Sigmoid colon (tissue), 7 donors: ENCODE measurements around the gene CBLB. TPM values are rescaled to one million over a fixed set of nuclear protein-coding genes. Genes with fewer than 3 reads are reported as not detected.
A peak's percentile ranks its signal among the peaks of the same experiment; 100 is the strongest.

Experiments used
- DNase-seq: peaks from one replicate; pipeline ENCODE4 v3.0.0-alpha.2; 2019
- H3K27ac ChIP-seq, 4 donors: fragments of 200-600 bp; sonication (generic); one replicate each; pipeline ENCODE4 v1.5.1; 2016 to 2019; ENCODE audit warnings: mild to moderate bottlenecking in 1 of 4
- H3K27me3 ChIP-seq, 3 donors: fragments of 200-600 bp; sonication (generic); one replicate each; pipeline ENCODE4 v1.5.1; 2019; ENCODE audit warnings: mild to moderate bottlenecking in 1 of 3
- H3K36me3 ChIP-seq, 4 donors: fragments of 200-600 bp; sonication (generic); one replicate each; pipeline ENCODE4 v1.5.1; 2016 to 2019
- H3K4me1 ChIP-seq, 4 donors: fragments of 200-600 bp; sonication (generic); one replicate each; pipeline ENCODE4 v1.5.1; 2017 to 2019
- H3K4me3 ChIP-seq, 4 donors: fragments of 200-600 bp; sonication (generic); one replicate each; pipeline ENCODE4 v1.5.1; 2017 to 2019; ENCODE audit warnings: mild to moderate bottlenecking in 2 of 4, moderate library complexity in 1 of 4
- H3K9me3 ChIP-seq, 4 donors: fragments of 200-600 bp in 3 of 4; sonication (generic) in 3 of 4; one replicate each; pipeline versions ENCODE4 v1.5.1 to v1.6.1; 2013 to 2019
- EP300 ChIP-seq, 4 donors: sonication (generic); formaldehyde crosslinking; IDR thresholded peaks; one replicate each; pipeline ENCODE4 v1.6.1; 2017; ENCODE audit warnings: antibody characterized with exemption in 4 of 4
- POLR2A ChIP-seq, 2 donors: fragments of 450-650 bp; IDR thresholded peaks; one replicate each; pipeline ENCODE4 v1.6.1; 2016; ENCODE audit warnings: antibody characterized with exemption in 2 of 2, mild to moderate bottlenecking in 2 of 2, moderate library complexity in 2 of 2
- POLR2AphosphoS5 ChIP-seq, 4 donors: sonication (generic); formaldehyde crosslinking; IDR thresholded peaks; one replicate each; pipeline ENCODE4 v1.6.1; 2017; ENCODE audit warnings: antibody characterized with exemption in 4 of 4
- WGBS, 2 donors: extraction: QIAGEN DNeasy Blood & Tissue Kit; methylation state at CpG; one replicate each; pipeline ENCODE4 v1.1.7; 2013; 5-methylcytosine and 5-hydroxymethylcytosine counted together
- intact Hi-C: fragments of 100-400 bp; cut with DNase I; formaldehyde crosslinking; loops from one replicate; pipeline ENCODE4 v1.15.1; 2023
- polyA plus RNA-seq, 3 donors: library from polyadenylated mRNA; stranded (reverse); fragments of 200-250 nt; gene quantifications; one replicate each; pipeline ENCODE4 v1.2.3, GENCODE V29; 2013
- total RNA-seq, 4 donors: library from RNA; depleted of rRNA; stranded (reverse); fragments of >200 nt; gene quantifications; one replicate each; pipeline ENCODE4 v1.1.0, GENCODE V29; 2016
- TF ChIP-seq, protein P1 (sequence below), 4 experiments: fragments of 450-650 bp in 3 of 4; fragments of 200-600 bp in 1 of 4; IDR thresholded peaks; one replicate each; pipeline ENCODE4 v1.5.1; 2016 to 2019; ENCODE audit warnings: antibody characterized with exemption in 4 of 4, mild to moderate bottlenecking in 3 of 4, moderate library complexity in 2 of 4
- donor health status: healthy with polysubstance abuse.
- donor health status: Bipolar disorder and iron deficiency.
- donor health status: healthy.

The CBLB gene
- total and polyA plus RNA-seq, 7 donors, result 9.6 to 55.9 (median 27.4) TPM

DNA sequence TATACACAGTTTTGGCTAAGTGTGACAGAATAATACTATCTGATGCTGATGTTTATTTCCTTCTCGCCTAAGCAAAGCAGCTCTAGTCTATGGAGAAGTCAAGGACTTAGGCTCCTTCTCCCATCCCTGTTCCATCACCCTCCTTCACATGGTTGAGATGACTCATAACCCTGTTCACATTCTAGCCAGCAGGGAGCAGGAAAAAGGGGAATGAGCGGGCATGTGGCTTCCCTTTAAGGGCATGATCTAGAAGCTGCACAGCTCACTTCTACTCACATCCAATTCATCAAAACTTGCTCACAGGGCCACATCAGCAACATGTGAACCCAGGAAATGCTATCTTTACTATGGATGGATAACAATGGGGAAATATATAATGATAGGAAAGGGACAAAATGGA, 40.9 kb downstream of the CBLB start:
- TF ChIP-seq POLR2AphosphoS5 (IDR thresholded peaks at IDR 0.05) (peak in 1 of 4 donors; percentile 52), EP300 (IDR thresholded peaks at IDR 0.05) (no peak)
- TF ChIP-seq, protein P1, sequence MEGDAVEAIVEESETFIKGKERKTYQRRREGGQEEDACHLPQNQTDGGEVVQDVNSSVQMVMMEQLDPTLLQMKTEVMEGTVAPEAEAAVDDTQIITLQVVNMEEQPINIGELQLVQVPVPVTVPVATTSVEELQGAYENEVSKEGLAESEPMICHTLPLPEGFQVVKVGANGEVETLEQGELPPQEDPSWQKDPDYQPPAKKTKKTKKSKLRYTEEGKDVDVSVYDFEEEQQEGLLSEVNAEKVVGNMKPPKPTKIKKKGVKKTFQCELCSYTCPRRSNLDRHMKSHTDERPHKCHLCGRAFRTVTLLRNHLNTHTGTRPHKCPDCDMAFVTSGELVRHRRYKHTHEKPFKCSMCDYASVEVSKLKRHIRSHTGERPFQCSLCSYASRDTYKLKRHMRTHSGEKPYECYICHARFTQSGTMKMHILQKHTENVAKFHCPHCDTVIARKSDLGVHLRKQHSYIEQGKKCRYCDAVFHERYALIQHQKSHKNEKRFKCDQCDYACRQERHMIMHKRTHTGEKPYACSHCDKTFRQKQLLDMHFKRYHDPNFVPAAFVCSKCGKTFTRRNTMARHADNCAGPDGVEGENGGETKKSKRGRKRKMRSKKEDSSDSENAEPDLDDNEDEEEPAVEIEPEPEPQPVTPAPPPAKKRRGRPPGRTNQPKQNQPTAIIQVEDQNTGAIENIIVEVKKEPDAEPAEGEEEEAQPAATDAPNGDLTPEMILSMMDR (IDR thresholded peaks at IDR 0.05), result peak in 2 of 4 experiments; percentile 18 to 22
- H3K36me3 ChIP-seq, result no peaks in the 10 kb centered on the region
- H3K9me3 ChIP-seq, result no peaks in the 10 kb centered on the region
- no peak overlapping the region for H3K4me3 ChIP-seq
- 77 to 82% methylated on average over 2 of the region's 2 CpGs for WGBS, 2 donors
- H3K27ac ChIP-seq, result peak overlapping the region in 2 of 4 donors; percentile 11 to 35
- peaks cover 0 to 27% (median 18%) of the 10 kb centered on the region in 4 donors for H3K4me1 ChIP-seq
- intact Hi-C loops, result loop anchor here (5.0 kb wide), 1 partner anchor 36 kb away; no protein-coding TSS in a partner anchor
- DNase-seq, result peak; percentile 63
- no peaks in the 10 kb centered on the region for H3K27me3 ChIP-seq

DNA sequence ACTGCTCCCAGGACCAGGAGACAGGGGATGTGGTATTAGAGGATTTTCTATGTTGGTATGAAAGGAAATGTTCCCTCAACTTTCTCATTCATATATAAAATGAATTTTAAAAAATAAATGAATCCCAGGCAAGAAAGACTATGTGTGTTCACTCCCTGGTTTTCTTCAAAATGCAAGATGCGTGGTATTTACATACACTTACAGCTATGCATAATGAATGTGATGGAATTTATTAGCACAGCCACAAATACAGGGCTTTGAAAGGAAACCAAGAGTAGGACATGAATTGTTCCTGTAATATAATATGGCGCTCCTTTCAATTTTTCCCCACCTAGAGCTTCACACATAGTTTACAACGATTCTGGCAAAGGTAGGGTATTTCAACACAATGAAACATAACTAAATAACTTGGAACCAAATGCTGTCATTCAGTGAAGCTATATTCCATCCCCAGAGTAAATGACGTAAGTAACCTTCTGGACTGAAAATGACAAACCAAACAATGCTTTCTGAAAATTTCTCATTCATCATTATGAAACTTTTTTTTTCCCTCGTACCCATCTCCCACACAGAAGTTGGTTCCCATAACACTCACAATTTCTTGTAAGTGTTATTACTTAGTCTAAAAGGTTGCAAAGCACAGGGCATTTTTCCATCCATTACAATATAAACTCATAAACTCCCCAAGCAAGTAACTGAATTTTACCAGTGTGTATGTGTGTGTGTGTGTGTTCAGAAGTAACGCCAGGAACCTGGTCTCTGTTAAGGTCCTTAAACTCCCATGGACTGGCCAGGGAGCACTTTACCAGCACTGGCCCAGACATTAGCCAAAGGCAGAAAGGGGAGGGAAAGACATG, 41.8 kb downstream of the CBLB start:
- WGBS, 2 donors, result 75 to 91% methylated on average over 6 of the region's 6 CpGs
- Histone ChIP-seq H3K27ac (peak overlapping the region in 2 of 4 donors; percentile 11 to 35), H3K36me3 (no peaks in the 10 kb centered on the region), H3K4me1 (peaks cover 0 to 37% (median 22%) of the 10 kb centered on the region in 4 donors), H3K4me3 (no peak overlapping the region), H3K27me3 (no peaks in the 10 kb centered on the region), H3K9me3 (no peaks in the 10 kb centered on the region)
- intact Hi-C loops, result loop anchor here (5.0 kb wide), 1 partner anchor 35 kb away; no protein-coding TSS in a partner anchor
- TF ChIP-seq POLR2AphosphoS5 (IDR thresholded peaks at IDR 0.05) (no peak), POLR2A (IDR thresholded peaks at IDR 0.05) (no peak), EP300 (IDR thresholded peaks at IDR 0.05) (no peak)
- TF ChIP-seq, protein P1 (IDR thresholded peaks at IDR 0.05), result no peak
- DNase-seq, result no peak

DNA sequence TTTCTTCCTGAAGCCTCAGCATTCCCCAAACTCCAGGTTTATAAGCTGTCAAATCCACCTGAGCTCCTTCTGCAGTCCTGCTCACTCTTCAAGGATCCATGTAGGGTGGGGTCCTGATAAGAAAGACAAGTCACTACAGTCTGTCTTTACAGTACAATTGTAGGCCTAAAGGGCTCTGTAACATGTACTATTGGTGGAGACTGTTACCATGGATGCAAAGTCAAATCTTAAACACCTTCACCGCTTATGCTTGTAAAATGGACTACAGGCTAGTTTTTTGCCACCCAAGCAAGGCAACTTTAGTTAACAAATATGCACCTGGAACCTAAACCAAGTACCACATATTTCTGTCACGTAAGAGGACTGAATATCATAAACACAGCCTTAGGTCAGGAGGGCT, 44.7 kb downstream of the CBLB start:
- WGBS, 2 donors, result 29 to 73% methylated on average over 2 of the region's 2 CpGs

DNA sequence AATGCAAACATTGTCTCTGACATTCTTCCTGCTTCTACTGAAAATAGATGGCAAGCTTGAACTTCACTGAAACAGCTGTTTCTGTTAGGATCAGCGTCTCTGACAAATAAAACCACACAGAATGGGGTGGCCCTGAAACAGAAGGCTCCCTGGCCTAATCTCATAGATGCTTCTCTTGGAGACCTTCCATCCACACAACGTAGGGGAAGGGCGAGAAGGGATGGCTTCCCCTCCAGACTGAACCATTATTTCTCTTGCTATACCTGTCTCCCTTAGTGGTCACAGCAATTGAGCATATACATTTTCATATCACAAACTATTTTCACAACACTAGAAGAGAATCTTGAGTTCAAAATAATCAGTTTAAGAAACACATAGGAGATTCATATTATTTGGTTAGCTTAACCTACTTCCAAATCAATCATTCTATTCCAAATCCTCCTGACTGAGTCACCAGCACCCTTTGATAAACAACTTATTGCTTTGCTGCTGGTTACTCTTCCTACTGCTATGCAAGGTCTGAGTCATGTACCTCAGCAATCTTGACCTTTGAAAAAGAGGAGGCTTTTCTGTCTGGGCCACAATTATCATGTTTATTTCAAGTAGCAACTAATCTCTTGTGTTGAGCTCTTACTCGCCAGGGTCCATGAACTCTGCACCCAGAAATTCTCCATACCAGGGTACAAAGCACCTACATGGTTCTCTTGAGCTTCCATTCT, 45.5 kb downstream of the CBLB start:
- H3K4me1 ChIP-seq, result peaks cover 0 to 38% (median 22%) of the 10 kb centered on the region in 4 donors
- H3K36me3 ChIP-seq, result no peaks in the 10 kb centered on the region
- intact Hi-C loops, result no loop called here
- no peak overlapping the region for H3K4me3 ChIP-seq
- DNase-seq, result no peak
- no peaks in the 10 kb centered on the region for H3K9me3 ChIP-seq
- WGBS, 2 donors, result 36 to 58% methylated on average over 4 of the region's 4 CpGs
- H3K27ac ChIP-seq, result peak overlapping the region; percentile 32 to 62 (median 42)
- no peaks in the 10 kb centered on the region for H3K27me3 ChIP-seq
- peak in 1 of 4 donors; percentile 21 for TF ChIP-seq POLR2AphosphoS5 (IDR thresholded peaks at IDR 0.05)
- TF ChIP-seq, protein P1 (IDR thresholded peaks at IDR 0.05), result no peak

More for the DNA sequence above, 44.7 kb downstream of the CBLB start:
- intact Hi-C loops, result no loop called here
- Histone ChIP-seq H3K4me3 (no peak overlapping the region), H3K9me3 (no peaks in the 10 kb centered on the region), H3K4me1 (peaks cover 0 to 38% (median 22%) of the 10 kb centered on the region in 4 donors), H3K27me3 (no peaks in the 10 kb centered on the region), H3K27ac (peak overlapping the region; percentile 32 to 62 (median 42)), H3K36me3 (no peaks in the 10 kb centered on the region)
- no peak for TF ChIP-seq EP300 (IDR thresholded peaks at IDR 0.05)
- no peak for TF ChIP-seq POLR2A (IDR thresholded peaks at IDR 0.05)
- TF ChIP-seq, protein P1 (IDR thresholded peaks at IDR 0.05), result no peak
- no peak for TF ChIP-seq POLR2AphosphoS5 (IDR thresholded peaks at IDR 0.05)
- DNase-seq, result no peak
